Uterus (tissue), 4 donors: ENCODE results near the gene SHB. TPM values are rescaled to one million over a fixed set of nuclear protein-coding genes. Genes with fewer than 3 reads are reported as not detected.

Source experiments
- DNase-seq, 2 donors: peaks; one replicate each; pipeline ENCODE4 v3.0.0-alpha.2; 2019 to 2020
- H3K27ac ChIP-seq, 2 donors: fragments of 200-600 bp; sonication (generic); 1 replicate in 1 of 2; 2 replicates in 1 of 2; pipeline ENCODE4 v1.5.1; 2016 to 2018
- H3K27me3 ChIP-seq, 2 donors: fragments of 200-600 bp; sonication (generic); one replicate each; pipeline ENCODE4 v1.5.1; 2018 to 2019; ENCODE audit warnings: control low read depth in 1 of 2
- H3K36me3 ChIP-seq, 2 donors: fragments of 200-600 bp; sonication (generic); one replicate each; pipeline ENCODE4 v1.5.1; 2019; ENCODE audit warnings: control low read depth in 1 of 2
- H3K4me1 ChIP-seq, 2 donors: fragments of 200-600 bp; sonication (generic); one replicate each; pipeline ENCODE4 v1.5.1; 2018 to 2019; ENCODE audit warnings: control low read depth in 1 of 2
- H3K4me3 ChIP-seq, 2 donors: fragments of 200-600 bp; sonication (generic); 1 replicate in 1 of 2; 2 replicates in 1 of 2; pipeline ENCODE4 v1.5.1; 2018 to 2019; ENCODE audit warnings: mild to moderate bottlenecking in 1 of 2
- H3K9me3 ChIP-seq, 2 donors: fragments of 200-600 bp; sonication (generic); one replicate each; pipeline ENCODE4 v1.5.1; 2019; ENCODE audit warnings: control low read depth in 1 of 2
- CTCF ChIP-seq, 4 experiments: fragments of 200-600 bp in 2 of 4; fragments of 450-650 bp in 2 of 4; sonication (generic) in 2 of 4; IDR thresholded peaks; one replicate each; pipeline ENCODE4 v1.5.1; 2016 to 2019; ENCODE audit warnings: antibody characterized with exemption in 4 of 4, mild to moderate bottlenecking in 2 of 4, moderate library complexity in 1 of 4
- POLR2A ChIP-seq, 2 donors: fragments of 450-650 bp; IDR thresholded peaks; one replicate each; pipeline ENCODE4 v1.6.1; 2016; ENCODE audit warnings: antibody characterized with exemption in 2 of 2, mild to moderate bottlenecking in 1 of 2, moderate library complexity in 1 of 2
- intact Hi-C: fragments of 100-400 bp; cut with DNase I; formaldehyde crosslinking; loops from one replicate; pipeline ENCODE4 v1.15.1; 2023; ENCODE audit warnings: low total_unique reads
- total RNA-seq, 4 donors: library from RNA; depleted of rRNA in 3 of 4; stranded (reverse); fragments of >200 nt in 3 of 4; gene quantifications; one replicate each; pipeline versions ENCODE4 v1.1.0 to v1.2.4, GENCODE V29; 2014 to 2023
- donor health status: DM: yes; HTN: yes; CAD: no.

SHB gene
- total RNA-seq, 4 donors from 2014 or later, result 3.5 to 19.6 (median 7.3) TPM

GRCh38 chr9:37986001-37986400 lies 83.0 kb downstream of the SHB start:
- Histone ChIP-seq H3K9me3 (no peaks in the 10 kb centered on the region), H3K27ac (no peak overlapping the region), H3K4me1 (no peaks in the 10 kb centered on the region), H3K4me3 (no peak overlapping the region), H3K36me3 (no peaks in the 10 kb centered on the region), H3K27me3 (no peaks in the 10 kb centered on the region)
- TF ChIP-seq CTCF (IDR thresholded peaks at IDR 0.05) (no peak), POLR2A (IDR thresholded peaks at IDR 0.05) (no peak)
- intact Hi-C loops, result no loop called here
- no peak for DNase-seq

GRCh38 chr9:37984672-37985611 lies 84.1 kb downstream of the SHB start:
- H3K4me3 ChIP-seq, result no peak overlapping the region
- no peaks in the 10 kb centered on the region for H3K4me1 ChIP-seq
- H3K27ac ChIP-seq, result no peak overlapping the region
- H3K9me3 ChIP-seq, result no peaks in the 10 kb centered on the region
- DNase-seq, result no peak
- no peak for TF ChIP-seq POLR2A (IDR thresholded peaks at IDR 0.05)
- no peak for TF ChIP-seq CTCF (IDR thresholded peaks at IDR 0.05)
- intact Hi-C loops, result no loop called here
- H3K36me3 ChIP-seq, result no peaks in the 10 kb centered on the region
- H3K27me3 ChIP-seq, result no peaks in the 10 kb centered on the region

GRCh38 chr9:37984278-37984671 lies 84.8 kb downstream of the SHB start:
- intact Hi-C loops, result no loop called here
- no peak for DNase-seq

GRCh38 chr9:37983381-37984067 lies 85.5 kb downstream of the SHB start:
- TF ChIP-seq CTCF (IDR thresholded peaks at IDR 0.05) (no peak), POLR2A (IDR thresholded peaks at IDR 0.05) (no peak)
- Histone ChIP-seq H3K9me3 (no peaks in the 10 kb centered on the region), H3K27me3 (no peaks in the 10 kb centered on the region), H3K27ac (no peak overlapping the region), H3K36me3 (no peaks in the 10 kb centered on the region), H3K4me3 (no peak overlapping the region), H3K4me1 (no peaks in the 10 kb centered on the region)
- DNase-seq, result no peak
- intact Hi-C loops, result no loop called here

More at GRCh38 chr9:37984278-37984671, 84.8 kb downstream of the SHB start:
- Histone ChIP-seq H3K36me3 (no peaks in the 10 kb centered on the region), H3K27ac (no peak overlapping the region), H3K4me3 (no peak overlapping the region), H3K9me3 (no peaks in the 10 kb centered on the region), H3K4me1 (no peaks in the 10 kb centered on the region), H3K27me3 (no peaks in the 10 kb centered on the region)
- TF ChIP-seq POLR2A (IDR thresholded peaks at IDR 0.05) (no peak), CTCF (IDR thresholded peaks at IDR 0.05) (no peak)

GRCh38 chr9:37979844-37980243 lies 89.2 kb downstream of the SHB start:
- Histone ChIP-seq H3K4me3 (no peak overlapping the region), H3K4me1 (no peaks in the 10 kb centered on the region), H3K36me3 (no peaks in the 10 kb centered on the region), H3K27ac (no peak overlapping the region), H3K9me3 (no peaks in the 10 kb centered on the region), H3K27me3 (no peaks in the 10 kb centered on the region)
- DNase-seq, result no peak
- intact Hi-C loops, result no loop called here
- TF ChIP-seq CTCF (IDR thresholded peaks at IDR 0.05), result no peak
- no peak for TF ChIP-seq POLR2A (IDR thresholded peaks at IDR 0.05)
